MM.1S (cell line): ENCODE results near the gene CLIC4.

Experiments
- CTCF ChIP-seq: fragments of 300-600 bp; sonication (generic); IDR thresholded peaks from 2 replicates; pipeline ENCODE4 v1.5.1; 2016; ENCODE audit warnings: antibody characterized with exemption, low read length, mixed read lengths
- EZH2 ChIP-seq: fragments of 300-600 bp; sonication (generic); optimal IDR thresholded peaks from 2 replicates; pipeline ENCODE3; 2017; ENCODE audit warnings: low read depth, mild to moderate bottlenecking, antibody characterized with exemption, low read length, mixed read lengths
- EZH2phosphoT487 ChIP-seq: fragments of 300-600 bp; sonication (generic); IDR thresholded peaks from 2 replicates; pipeline ENCODE4 v1.6.1; 2018; ENCODE audit warnings: antibody characterized with exemption, low read length

DNA sequence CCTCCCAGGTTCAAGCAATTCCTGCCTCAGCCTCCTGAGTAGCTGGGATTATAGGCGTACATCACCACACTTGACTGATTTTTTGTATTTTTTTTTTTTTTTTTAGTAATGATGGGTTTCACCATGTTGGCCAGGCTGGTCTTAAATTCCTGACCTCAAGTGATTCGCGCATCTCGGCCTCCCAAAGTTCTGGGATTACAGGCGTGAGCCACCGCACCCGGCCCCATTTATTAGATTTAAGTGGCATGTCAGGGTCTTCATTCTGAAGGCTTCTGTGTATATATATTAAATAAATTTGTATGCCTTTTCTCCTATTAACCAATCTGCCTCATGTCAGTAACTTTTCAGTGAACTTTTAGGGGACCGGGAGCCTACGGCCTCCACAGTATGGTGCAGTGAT lies 6.0 kb upstream of the CLIC4 start:
- TF ChIP-seq CTCF: no peak
- no peak for TF ChIP-seq EZH2phosphoT487
- no peak for TF ChIP-seq EZH2
